ENCODE measurements around the gene SERPINI2.

The SERPINI2 gene

GRCh38 chr3:167396075-167396474 lies 77.8 kb downstream of the SERPINI2 start:
- H3K27ac ChIP-seq (replicated peaks): no peak overlapping the region
- no peak for DNase-seq (ENCODE audit: low read depth in 1 of 2, low spot score in 1 of 2)
- no peaks in the 10 kb centered on the region for H3K27me3 ChIP-seq (ENCODE audit: insufficient read depth, poor library complexity, severe bottlenecking)
- TF ChIP-seq REST (IDR thresholded peaks at IDR 0.05; ENCODE audit: insufficient replicate concordance, low read depth) (no peak), SPI1 (IDR thresholded peaks at IDR 0.05; ENCODE audit: borderline replicate concordance, low read depth) (no peak), CTCF (IDR thresholded peaks at IDR 0.05; ENCODE audit: insufficient read depth, low read length) (no peak), POLR2AphosphoS5 (IDR thresholded peaks at IDR 0.05; ENCODE audit: low read depth) (no peak), GABPA (IDR thresholded peaks at IDR 0.05; ENCODE audit: low read depth) (no peak)
- no peak overlapping the region for H3K4me3 ChIP-seq (replicated peaks; ENCODE audit: insufficient read depth, low read length)

GRCh38 chr3:167394003-167394402 lies 79.8 kb downstream of the SERPINI2 start:
- Histone ChIP-seq H3K27me3 (ENCODE audit: insufficient read depth, poor library complexity, severe bottlenecking) (no peaks in the 10 kb centered on the region), H3K27ac (replicated peaks) (no peak overlapping the region), H3K4me3 (replicated peaks; ENCODE audit: insufficient read depth, low read length) (no peak overlapping the region)
- DNase-seq (ENCODE audit: low read depth in 1 of 2, low spot score in 1 of 2): no peak
- TF ChIP-seq REST (IDR thresholded peaks at IDR 0.05; ENCODE audit: insufficient replicate concordance, low read depth): no peak
- TF ChIP-seq POLR2AphosphoS5 (IDR thresholded peaks at IDR 0.05; ENCODE audit: low read depth): no peak
- TF ChIP-seq GABPA (IDR thresholded peaks at IDR 0.05; ENCODE audit: low read depth): no peak
- TF ChIP-seq CTCF (IDR thresholded peaks at IDR 0.05; ENCODE audit: insufficient read depth, low read length): no peak
- no peak for TF ChIP-seq SPI1 (IDR thresholded peaks at IDR 0.05; ENCODE audit: borderline replicate concordance, low read depth)

All from HL-60 (cell line).